Jurkat, Clone E6-1 (cell line): ENCODE measurements around the gene PTGES2.

ENCODE experiments used
- DNase-seq: peaks from one replicate; pipeline ENCODE4 v3.0.0-alpha.2; 2011; ENCODE audit warnings: low read depth, low spot score
- H3K4me3 ChIP-seq: 2 replicates; pipeline ENCODE4 v1.5.1; 2011; ENCODE audit warnings: mild to moderate bottlenecking, low read length, control low read depth, moderate library complexity

PTGES2 gene

DNA sequence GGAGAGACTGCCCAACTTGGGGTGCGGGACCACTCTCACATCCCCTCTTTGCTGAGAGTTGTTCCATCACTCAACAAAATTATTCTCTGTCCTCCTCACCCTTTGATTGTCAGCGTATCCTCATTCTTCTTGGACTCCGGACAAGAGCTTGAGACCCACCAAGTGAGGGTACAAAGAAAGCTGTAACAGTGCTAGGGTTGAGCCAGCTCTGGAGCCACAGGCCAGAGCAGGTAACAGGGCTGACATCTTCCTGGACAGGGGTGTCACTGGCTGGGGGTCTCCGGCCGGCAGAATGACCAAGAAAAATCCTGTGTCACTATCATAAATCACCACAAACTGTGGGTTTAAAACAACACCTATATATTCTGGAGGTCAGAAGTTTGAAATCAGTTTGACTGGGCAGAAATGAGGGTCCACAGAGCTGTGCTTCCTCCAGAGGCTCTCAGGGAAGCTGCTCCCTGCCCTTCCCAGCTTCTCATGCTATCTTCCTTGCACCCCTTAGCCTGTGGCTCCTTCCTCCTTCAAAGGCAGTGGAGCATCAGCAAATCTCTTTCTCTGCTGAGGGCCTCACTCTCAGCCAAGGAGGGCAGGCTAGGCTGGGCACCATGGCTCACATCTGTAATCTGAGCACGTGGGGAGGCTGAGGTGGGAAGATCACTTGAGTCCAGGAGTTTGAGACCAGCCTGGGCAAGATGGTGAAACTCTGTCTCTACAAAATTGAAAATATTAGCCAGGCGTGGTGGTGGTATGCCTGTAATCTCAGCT is 28.4 kb upstream of the PTGES2 start:
- DNase-seq, result no peak

DNA sequence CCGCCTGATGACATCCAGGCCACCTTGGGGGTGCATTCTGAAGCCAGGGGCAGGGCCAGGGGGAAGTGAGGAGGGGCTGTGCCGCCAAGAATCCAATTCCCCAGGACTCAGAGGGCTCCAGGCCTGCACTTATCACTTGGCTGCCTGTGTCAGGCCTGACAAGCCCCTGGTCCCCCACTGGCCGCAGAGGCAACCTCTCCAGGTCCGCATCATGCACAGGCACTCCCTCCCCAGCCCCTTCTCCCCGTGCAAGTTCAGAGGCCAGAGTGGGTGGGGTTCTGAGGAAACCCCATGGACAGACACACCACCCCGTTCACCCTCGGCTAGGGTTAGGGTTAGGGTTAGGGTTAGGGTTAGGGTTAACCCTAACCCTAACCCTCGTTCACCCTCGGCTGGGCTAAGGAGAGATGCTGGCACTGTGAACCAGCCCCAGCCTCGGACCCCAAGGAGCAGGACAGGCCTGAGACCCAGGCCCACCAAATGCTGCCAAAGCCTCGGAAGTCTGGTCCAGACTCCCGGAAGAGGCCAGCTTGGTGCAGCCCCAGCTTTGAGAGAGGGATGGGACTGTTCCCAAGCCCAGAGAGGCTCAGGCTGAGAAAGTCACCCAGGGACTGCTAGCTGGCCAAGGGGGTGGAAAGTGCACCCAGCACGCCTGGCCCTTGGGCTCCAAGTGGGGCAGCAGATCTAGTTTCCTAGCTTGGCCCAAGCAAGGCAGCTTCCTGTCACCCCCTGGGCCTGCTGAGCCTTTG is 26.6 kb upstream of the PTGES2 start:
- H3K4me3 ChIP-seq, result no peak overlapping the region
- no peak for DNase-seq

More for the DNA sequence above, 28.4 kb upstream of the PTGES2 start:
- no peak overlapping the region for H3K4me3 ChIP-seq

DNA sequence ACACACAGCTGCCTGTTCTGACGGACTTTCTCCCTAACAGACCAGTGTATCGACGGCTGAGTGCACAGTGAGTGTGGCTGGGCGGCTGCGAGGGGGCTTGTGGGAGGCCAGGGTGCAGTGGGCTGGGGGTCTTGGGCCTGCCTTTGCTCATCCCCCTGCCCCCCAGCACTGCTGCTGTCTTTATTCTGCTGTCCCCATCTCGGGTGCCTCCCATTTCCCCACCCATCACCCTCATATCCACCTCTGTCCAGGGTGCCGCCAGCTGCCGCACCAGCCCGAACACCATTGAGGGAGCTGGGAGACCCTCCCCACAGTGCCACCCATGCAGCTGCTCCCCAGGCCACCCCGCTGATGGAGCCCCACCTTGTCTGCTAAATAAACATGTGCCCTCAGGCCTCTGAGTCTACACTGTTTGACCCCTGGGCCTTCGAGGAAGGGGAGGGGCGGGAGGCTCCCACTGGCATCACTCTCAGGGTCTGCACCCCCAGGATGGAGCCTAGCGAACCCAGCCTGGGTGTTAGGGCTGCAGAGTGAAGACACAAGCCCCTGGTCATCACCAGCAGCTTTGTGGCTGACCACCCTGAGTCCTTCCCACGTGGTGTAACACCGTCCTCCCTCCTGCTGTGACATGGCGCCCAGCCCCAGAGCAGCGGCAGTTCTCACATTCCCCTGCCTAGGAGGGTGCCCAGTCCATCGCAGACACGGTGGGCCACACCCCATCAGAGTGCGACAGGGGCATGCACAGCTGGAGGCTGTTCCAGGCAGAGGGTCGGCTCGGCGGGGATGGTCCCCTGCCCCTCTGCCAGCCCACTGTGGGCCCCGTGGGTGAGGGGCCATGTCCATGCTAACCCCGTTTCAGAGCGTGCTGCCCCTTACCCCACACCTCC is 25.8 kb upstream of the PTGES2 start:
- DNase-seq, result no peak
- no peak overlapping the region for H3K4me3 ChIP-seq

DNA sequence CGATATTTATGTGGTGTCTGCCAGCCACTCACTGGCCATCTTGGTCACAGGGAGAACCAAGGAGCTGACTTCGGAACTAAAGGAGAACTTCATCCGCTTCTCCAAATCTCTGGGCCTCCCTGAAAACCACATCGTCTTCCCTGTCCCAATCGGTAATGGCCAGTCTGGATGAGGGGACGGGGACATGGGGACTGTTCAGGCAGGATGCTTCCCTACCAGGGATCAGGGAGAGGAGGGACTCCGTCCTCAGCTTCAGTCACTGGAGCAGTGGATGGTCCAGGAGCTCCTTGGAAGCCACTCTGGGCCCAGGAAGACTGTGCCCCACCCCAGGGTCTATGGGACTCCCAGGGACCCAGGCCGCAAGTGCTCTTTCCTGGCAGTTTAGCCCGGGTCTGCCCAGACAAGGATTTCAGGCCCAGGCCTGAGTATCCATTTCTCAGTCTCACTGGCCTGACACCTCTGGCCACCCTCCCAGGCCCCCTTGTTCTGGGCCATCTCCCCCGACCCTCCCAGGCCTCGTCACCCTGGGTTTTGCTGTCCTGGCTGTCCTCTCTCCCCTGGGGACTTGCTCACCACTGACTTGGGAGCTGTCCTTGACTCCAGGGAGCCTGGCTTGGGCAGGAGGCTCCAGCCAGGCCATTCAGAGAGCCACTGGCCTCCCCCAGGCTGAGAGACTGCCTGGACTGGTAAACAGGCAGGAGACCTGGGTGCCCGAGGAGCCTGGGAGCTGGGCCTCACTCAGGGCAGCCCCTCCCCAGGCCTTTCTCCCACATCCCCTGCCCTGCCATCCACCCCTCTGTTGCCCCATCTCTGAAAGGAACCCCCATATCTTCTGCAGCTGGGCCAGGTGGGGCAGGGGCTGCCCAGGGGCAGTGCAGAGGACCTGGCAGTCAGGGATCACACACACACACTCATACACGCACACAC is 24.9 kb upstream of the PTGES2 start:
- no peak for DNase-seq
- no peak overlapping the region for H3K4me3 ChIP-seq

DNA sequence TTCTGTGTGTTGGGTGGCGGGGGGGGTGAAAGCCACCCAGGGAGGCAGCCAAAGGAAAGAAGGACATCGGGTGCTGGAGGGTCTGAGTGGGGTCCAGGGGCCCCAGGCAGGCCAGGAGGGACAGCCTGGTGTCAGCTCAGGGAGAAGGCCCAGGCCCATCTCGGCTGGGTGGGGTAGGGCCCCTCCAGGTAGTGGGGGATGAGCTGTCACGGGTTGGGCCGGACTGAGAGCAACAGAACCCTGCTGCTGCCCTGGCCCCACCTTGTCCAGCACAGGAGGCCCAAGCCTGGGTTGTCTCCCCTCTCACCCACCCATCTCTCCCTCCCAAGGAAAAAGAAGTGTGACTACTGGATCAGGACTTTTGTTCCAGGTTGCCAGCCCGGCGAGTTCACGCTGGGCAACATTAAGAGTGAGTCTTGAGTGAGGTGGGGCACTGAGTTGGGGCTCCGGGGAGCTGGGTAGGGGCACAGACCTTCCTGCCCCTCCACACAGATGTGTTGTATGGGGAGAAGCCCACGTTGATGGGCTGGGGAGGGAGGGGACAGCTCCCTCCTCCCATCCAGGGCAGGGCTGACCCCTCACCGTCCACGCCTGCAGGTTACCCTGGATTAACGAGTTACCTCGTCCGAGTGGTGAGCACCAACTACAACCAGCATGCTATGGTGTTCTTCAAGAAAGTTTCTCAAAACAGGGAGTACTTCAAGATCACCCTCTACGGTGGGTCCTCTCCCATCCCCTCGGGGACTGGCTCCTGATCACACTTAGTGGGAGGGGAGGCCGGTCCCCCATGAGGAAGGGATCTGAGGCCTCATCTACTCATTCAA is 24.0 kb upstream of the PTGES2 start:
- DNase-seq, result no peak

DNA sequence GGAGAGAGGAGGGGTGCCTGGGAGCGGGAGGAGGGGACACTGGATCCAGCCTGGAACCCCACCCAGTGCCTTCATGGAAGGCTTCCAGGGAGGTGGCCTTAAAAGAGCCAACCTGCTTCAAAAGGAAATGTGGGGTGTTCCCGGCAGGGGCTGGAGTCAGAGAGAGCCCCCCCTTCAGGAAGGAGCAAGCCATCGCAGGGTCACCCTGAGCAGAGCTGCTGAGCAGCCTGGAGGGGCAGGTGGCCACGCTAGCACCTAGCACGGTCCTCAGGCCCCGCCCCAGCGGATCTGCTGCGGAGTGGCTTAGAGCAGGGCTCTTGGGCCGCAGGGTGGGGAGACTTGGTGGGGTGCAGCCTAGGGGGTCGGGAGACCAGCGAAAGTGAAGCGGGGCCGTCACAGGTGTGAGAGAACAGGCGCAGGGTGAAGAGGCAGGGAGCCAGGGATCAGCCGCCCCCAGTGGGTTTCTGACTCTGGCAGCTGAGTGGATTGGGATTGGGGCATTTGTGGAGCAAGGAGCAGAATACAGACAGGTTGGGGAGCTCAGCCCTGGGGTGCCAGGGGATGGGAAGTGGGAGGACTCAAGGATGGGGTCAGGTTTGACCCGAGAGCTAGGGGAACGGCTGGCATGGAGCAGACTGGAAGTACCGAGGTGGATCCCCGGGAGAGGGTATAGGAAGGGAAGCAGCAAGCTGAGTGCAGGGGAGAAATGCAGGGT is 23.2 kb upstream of the PTGES2 start:
- DNase-seq, result no peak
- H3K4me3 ChIP-seq, result no peak overlapping the region

More for the DNA sequence above, 24.0 kb upstream of the PTGES2 start:
- no peak overlapping the region for H3K4me3 ChIP-seq

DNA sequence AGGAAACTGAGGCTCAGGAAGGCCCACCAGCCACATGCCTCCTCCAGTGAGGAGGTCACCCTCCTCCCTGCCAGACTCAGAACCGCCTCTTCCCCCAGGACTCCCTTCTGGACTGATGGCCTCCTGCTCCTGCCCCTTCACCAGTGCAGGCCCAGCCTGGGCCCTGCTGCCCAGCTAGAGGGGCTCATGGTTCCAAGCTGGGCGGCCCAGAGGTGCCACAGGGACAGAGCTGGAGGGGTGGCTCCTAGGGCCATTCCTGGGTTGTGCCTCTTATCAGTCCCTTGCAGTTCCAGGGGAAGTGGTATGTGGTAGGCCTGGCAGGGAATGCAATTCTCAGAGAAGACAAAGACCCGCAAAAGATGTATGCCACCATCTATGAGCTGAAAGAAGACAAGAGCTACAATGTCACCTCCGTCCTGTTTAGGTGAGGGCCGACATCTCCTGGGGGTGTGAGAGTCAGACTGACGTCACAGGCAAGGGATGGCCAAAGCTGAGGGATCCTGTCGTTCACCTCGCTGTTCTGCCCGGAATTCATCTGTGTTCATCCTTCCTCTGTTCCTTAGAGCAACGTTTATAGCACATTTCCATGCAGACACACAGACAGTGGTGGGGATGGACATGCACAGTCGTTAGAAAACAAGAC is 22.5 kb upstream of the PTGES2 start:
- no peak for DNase-seq
- H3K4me3 ChIP-seq, result no peak overlapping the region

DNA sequence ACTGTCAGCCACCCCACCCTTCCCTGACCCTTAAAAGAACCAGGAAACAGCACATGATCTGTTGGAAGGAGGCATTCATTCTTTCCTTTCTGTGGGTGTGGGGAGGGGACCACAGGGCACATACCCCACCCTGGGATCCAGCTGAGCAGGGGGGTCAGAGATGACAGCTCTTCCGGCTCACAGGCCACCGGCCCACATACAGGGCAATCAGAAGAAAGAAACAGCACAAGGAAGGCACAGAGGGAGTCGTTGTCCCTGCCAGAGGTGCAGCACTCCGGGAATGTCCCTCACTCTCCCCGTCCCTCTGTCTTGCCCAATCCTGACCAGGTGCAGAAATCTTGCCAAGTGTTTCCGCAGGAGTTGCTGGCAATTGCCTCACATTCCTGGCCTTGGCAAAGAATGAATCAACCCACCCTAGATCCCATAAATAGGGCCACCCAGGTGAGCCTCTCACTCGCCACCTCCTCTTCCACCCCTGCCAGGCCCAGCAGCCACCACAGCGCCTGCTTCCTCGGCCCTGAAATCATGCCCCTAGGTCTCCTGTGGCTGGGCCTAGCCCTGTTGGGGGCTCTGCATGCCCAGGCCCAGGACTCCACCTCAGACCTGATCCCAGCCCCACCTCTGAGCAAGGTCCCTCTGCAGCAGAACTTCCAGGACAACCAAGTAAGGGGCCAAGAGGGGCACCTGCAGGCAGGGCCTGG is 21.6 kb upstream of the PTGES2 start, which contains the start of gene LCN2:
Gene LCN2, plus strand, starts transcription at position 453 of the 701 bp plus-strand sequence. Its CDS starts 73 bp downstream, at position 526.
- DNase-seq, result no peak

DNA sequence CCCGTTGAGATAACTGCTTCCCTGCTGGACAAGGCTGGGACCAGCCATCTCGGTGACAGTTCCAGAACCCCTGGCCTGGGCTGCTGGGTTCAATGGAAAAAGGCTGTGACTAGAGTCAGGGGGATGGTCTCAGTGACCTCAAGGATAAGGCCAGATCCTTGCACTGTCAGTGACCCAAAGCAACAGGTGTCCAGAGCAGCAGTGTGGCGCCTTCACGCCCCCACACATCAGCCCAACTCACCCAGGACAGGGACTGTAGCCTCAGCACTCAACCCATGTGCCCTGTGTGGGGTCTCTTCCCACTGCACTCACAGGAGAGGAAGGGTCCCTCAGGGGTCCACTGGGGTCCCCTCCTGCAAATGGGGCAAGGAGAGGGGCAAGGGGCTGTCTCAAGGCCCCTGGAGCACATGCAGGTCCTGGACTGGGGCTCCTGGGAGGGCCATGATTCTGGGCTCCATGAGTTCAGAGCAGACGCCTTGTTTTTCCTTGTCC is 21.0 kb upstream of the PTGES2 start:
- DNase-seq, result no peak
- no peak overlapping the region for H3K4me3 ChIP-seq

More for the DNA sequence above, 21.6 kb upstream of the PTGES2 start, which contains the start of gene LCN2:
- H3K4me3 ChIP-seq, result no peak within 1 kb of the TSS

DNA sequence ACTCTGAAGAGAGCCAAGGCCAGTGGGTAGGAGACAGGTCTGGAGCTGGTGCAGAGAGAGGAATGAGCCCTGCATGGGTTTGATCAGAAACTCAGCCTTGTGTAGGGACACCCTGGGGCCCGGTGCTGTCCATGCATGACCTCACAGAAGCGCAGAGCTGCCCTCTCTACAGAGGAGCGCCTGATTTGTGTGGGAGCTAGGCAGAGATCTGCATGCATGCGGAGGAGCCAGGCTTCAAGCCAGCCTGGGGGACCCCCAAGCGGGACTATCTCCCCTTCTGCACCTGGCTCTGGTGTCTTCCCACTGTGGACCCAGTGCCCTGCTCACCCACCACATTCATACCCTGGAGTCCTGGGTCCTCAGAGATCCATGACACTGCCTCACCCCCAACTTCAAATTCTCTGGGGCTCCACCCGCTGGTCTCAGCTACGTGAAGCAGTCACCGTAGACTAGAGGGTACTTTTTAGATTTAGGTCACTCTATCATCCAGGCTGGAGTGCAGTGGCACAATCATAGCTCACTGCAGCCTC is 19.1 kb upstream of the PTGES2 start:
- no peak overlapping the region for H3K4me3 ChIP-seq
- DNase-seq, result no peak

DNA sequence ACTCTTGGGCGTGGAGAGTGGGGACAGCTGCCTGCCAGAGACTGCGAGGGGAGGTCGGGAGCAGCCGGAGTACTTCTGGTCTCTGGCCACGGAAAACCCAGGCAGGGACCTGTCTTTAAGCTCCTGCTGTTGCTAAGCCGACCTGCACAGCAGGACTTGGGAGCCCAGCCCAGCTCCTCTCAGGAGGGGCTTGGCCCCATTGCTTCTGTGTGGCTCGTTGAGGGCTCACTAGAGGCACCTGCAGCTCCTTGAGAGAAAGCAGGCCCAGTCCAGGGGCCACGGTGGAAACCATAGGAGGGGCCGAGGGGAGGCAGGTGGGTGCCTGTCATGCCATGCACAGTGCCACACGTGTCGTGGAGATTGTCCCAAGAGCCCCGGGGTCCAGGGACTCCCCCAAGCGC is 18.4 kb upstream of the PTGES2 start:
- DNase-seq, result no peak
- no peak overlapping the region for H3K4me3 ChIP-seq

DNA sequence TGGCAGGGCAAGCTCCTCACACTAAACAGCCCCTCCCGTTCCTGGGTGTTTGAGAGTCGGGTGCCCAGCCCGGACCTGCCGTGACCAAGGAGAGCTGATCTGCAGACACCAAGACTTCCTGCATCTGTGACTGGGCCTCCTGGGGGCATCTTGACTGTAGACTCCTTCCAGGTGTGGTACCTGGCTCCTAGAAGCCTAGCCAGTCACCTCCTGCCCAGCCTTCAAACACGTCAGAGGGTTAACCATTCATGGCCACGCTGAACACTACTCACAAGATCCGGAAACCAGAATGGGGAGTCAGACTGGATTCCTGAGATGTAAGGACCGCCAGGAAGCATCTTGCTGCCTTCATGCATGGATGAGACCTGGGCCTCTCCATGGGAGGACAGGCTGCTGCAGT is 18.0 kb upstream of the PTGES2 start:
- H3K4me3 ChIP-seq, result no peak overlapping the region
- DNase-seq, result no peak

DNA sequence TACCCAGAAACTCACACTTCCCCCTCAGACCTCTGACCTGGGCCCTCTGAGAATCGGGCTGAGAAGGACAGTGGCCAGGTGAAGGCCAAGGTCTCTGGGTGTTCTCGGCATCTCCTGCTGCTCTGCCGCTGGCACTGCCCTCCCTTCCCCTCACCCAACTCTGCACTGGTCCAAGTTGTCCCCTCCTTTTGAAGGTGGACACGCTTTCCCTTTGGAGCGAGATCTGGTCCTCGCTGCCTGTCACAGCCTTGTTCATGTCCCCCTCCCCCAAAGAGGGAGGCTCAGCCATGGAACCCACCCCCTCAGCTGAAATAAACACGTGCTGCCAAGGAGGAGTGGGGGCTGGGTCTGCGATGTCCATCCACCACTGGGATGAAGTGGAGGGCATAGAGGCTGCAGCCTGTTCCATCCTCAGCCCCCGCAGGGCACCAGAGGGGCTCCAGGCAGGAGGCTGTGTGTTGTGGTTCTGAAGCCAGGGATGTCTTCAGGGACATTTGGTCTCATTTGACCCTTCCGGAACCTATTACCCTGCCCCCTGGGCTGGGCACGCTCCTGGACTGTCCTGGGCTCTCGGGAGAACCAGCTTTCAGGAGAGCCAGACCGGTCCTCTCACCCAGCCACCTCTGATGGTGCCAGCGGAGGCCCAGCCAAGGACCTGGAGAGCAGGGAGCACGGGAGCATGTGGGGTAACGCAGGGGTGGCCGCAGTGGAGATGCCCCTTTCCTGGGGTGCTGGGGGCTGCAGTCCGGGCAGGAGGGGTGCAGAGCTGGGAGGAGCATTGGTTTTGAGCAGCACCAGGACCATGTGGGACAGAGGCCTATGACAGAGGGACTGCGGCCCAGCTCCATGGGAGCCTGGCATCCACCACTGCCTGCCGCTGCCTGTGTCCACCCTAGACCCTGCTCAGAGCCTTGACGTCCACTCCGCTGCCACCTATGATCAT is 17.0 kb upstream of the PTGES2 start:
- DNase-seq, result no peak
- no peak overlapping the region for H3K4me3 ChIP-seq

DNA sequence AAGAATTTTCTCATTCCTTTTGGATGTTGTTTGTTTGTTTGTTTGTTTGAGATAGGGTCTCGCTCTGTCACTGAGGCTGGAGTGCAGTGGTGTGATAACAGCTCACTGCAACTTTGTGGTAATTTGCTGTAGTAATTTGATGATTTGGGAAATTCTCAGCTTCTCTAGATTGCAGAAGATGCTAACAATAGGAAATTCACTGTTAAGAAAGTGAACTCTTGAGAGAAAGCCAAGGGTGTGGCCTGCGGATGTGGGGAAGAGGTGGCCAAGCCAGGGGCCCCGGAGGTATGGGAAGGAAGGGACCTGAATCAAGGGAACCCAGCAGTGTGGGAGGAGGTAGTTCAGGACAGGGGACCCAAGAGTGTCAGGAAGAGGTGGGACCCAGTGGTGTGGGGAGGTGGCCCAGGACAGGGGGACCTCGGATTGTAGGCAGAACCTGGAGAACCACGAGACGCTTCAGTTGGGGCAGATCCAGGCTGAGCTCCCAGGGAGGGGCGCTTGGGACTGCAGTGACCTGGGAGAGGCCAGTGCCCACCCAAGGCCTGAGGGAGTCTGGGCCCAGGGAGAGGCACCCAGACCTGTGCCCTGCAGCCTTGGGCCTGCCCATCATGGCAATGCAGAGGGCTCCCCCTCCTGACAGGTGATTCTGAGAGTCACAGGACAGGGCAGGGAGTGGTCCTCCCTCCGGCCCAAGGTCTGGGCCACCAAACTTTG is 16.2 kb upstream of the PTGES2 start:
- H3K4me3 ChIP-seq, result no peak overlapping the region
- no peak for DNase-seq
